COLO668 (cell line): ENCODE measurements around the gene TAF3.

ENCODE experiments used
- DNase-seq: peaks from one replicate; lab custom pipeline; 2025; ENCODE audit not compliant: unreplicated experiment; lab: John Stamatoyannopoulos, UW

The TAF3 gene

GRCh38 chr10:7932301-7933036 is 114.2 kb downstream of the TAF3 start:
- DNase-seq: no peak

- no peak for DNase-seq
Observed at GRCh38 chr10:7933262-7933661, 115.0 kb downstream of the TAF3 start.

- DNase-seq: no peak
Observed at GRCh38 chr10:7933757-7934156, 115.5 kb downstream of the TAF3 start.

- DNase-seq: no peak
Observed at GRCh38 chr10:7937315-7937945, 119.1 kb downstream of the TAF3 start.

- DNase-seq: no peak
Observed at GRCh38 chr10:7941576-7941975, 123.3 kb downstream of the TAF3 start.

GRCh38 chr10:7942316-7942715 is 124.0 kb downstream of the TAF3 start:
- DNase-seq: no peak

- no peak for DNase-seq
Observed at GRCh38 chr10:7942859-7943258, 124.6 kb downstream of the TAF3 start.

- no peak for DNase-seq
Observed at GRCh38 chr10:7944215-7944480, 125.8 kb downstream of the TAF3 start.

GRCh38 chr10:7944537-7944936 is 126.2 kb downstream of the TAF3 start:
- no peak for DNase-seq

GRCh38 chr10:7945034-7945433 is 126.7 kb downstream of the TAF3 start:
- no peak for DNase-seq

GRCh38 chr10:7945469-7946187 is 127.3 kb downstream of the TAF3 start:
- no peak for DNase-seq

- DNase-seq: no peak
Observed at GRCh38 chr10:7948371-7949000, 130.2 kb downstream of the TAF3 start.

GRCh38 chr10:7950981-7951847 is 132.9 kb downstream of the TAF3 start:
- DNase-seq: no peak

GRCh38 chr10:7952266-7952665 is 134.0 kb downstream of the TAF3 start:
- DNase-seq: no peak

- DNase-seq: no peak
Observed at GRCh38 chr10:7953447-7953846, 135.1 kb downstream of the TAF3 start.

GRCh38 chr10:7955446-7955845 is 137.1 kb downstream of the TAF3 start:
- DNase-seq: no peak

GRCh38 chr10:7956508-7956907 is 138.2 kb downstream of the TAF3 start:
- no peak for DNase-seq

GRCh38 chr10:7957591-7957990 is 139.3 kb downstream of the TAF3 start:
- DNase-seq: no peak

GRCh38 chr10:7958442-7958841 is 140.1 kb downstream of the TAF3 start:
- no peak for DNase-seq

GRCh38 chr10:7960108-7960507 is 141.8 kb downstream of the TAF3 start:
- no peak for DNase-seq

GRCh38 chr10:7962592-7962991 is 144.3 kb downstream of the TAF3 start:
- DNase-seq: no peak
